BJ (cell line): ENCODE data around the gene ZPLD1. TPM values are rescaled to one million over a fixed set of nuclear protein-coding genes. Genes with fewer than 3 reads are reported as not detected.

Source experiments
- CTCF ChIA-PET: fragments of 350-600 bp; formaldehyde crosslinking; extraction: SDS; loops from one replicate; lab custom pipeline; 2021; ENCODE audit warnings: antibody characterized with exemption, inconsistent platforms; lab: Yijun Ruan, JAX
- POLR2A ChIA-PET: fragments of 300-600 bp; sonication (Branson Sonifier 250); formaldehyde crosslinking; extraction: SDS; loops from one replicate; lab custom pipeline; 2021; ENCODE audit warnings: antibody characterized with exemption; lab: Charles Lee
- DNase-seq: peaks from one replicate; pipeline ENCODE4 v3.0.0-alpha.2; 2011; ENCODE audit warnings: low read depth
- H3K27me3 ChIP-seq: 2 replicates; pipeline ENCODE4 v1.6.0; 2011; ENCODE audit warnings: low read length; ENCODE audit not compliant: control insufficient read depth, insufficient read depth
- H3K36me3 ChIP-seq: 2 replicates; pipeline ENCODE4 v1.5.1; 2011; ENCODE audit warnings: low read length; ENCODE audit not compliant: control insufficient read depth, insufficient read depth
- H3K4me3 ChIP-seq: 2 replicates; pipeline ENCODE4 v1.5.1; 2011; ENCODE audit warnings: low read depth, mild to moderate bottlenecking, control low read depth, low read length
- CTCF ChIP-seq: IDR thresholded peaks from 2 replicates; pipeline ENCODE4 v1.5.1; 2011; ENCODE audit warnings: low read depth, mild to moderate bottlenecking, control low read depth, inconsistent platforms, low read length, moderate library complexity; ENCODE audit not compliant: insufficient read depth
- polyA plus RNA-seq: library from polyadenylated mRNA; depleted of rRNA; stranded (reverse); fragments of >200 nt; gene quantifications from 2 replicates; pipeline ENCODE4 v1.2.3, GENCODE V29; 2011

The ZPLD1 gene
- polyA plus RNA-seq, 1 experiment: not detected

- DNase-seq: no peak
- no peak for TF ChIP-seq CTCF
- ChIA-PET CTCF (no interaction called here), POLR2A (no interaction called here)
- H3K27me3 ChIP-seq: no peaks in the 10 kb centered on the region
- no peaks in the 10 kb centered on the region for H3K36me3 ChIP-seq
- no peak overlapping the region for H3K4me3 ChIP-seq
These were observed 49.5 kb downstream of the ZPLD1 start for GRCh38 chr3:102484363-102484762.

GRCh38 chr3:102485701-102486100 lies 50.9 kb downstream of the ZPLD1 start:
- Histone ChIP-seq H3K27me3 (no peaks in the 10 kb centered on the region), H3K36me3 (no peaks in the 10 kb centered on the region), H3K4me3 (no peak overlapping the region)
- ChIA-PET CTCF (interaction anchor here (1.1 kb wide), 1 partner anchor 24 kb away, joined by 3 read pairs; no protein-coding TSS in a partner anchor), POLR2A (no interaction called here)
- no peak for DNase-seq
- no peak for TF ChIP-seq CTCF

- H3K36me3 ChIP-seq: no peaks in the 10 kb centered on the region
- ChIA-PET CTCF (interaction anchor here (1.0 kb wide), 1 partner anchor 259 kb away, joined by 4 read pairs; no protein-coding TSS in a partner anchor), POLR2A (no interaction called here)
- TF ChIP-seq CTCF: no peak
- no peak for DNase-seq
- no peak overlapping the region for H3K4me3 ChIP-seq
- H3K27me3 ChIP-seq: no peaks in the 10 kb centered on the region
These were observed 53.5 kb downstream of the ZPLD1 start for GRCh38 chr3:102488331-102488730.

GRCh38 chr3:102492300-102492699 lies 57.5 kb downstream of the ZPLD1 start:
- no peaks in the 10 kb centered on the region for H3K36me3 ChIP-seq
- no peak for DNase-seq
- ChIA-PET CTCF (no interaction called here), POLR2A (no interaction called here)
- H3K27me3 ChIP-seq: no peaks in the 10 kb centered on the region
- H3K4me3 ChIP-seq: no peak overlapping the region
- TF ChIP-seq CTCF: no peak

GRCh38 chr3:102497571-102497970 lies 62.8 kb downstream of the ZPLD1 start:
- no peaks in the 10 kb centered on the region for H3K27me3 ChIP-seq
- POLR2A ChIA-PET: no interaction called here

More at GRCh38 chr3:102497571-102497970, 62.8 kb downstream of the ZPLD1 start:
- H3K4me3 ChIP-seq: no peak overlapping the region
- CTCF ChIA-PET: no interaction called here
- no peak for DNase-seq
- no peaks in the 10 kb centered on the region for H3K36me3 ChIP-seq
- TF ChIP-seq CTCF: no peak
